Endodermal cell (in vitro differentiated cells): ENCODE data around the gene DEK. TPM values are rescaled to one million over a fixed set of nuclear protein-coding genes. Genes with fewer than 3 reads are reported as not detected.

Experiments
- DNase-seq: peaks from one replicate; pipeline ENCODE4 v3.0.0-alpha.2; 2017
- H3K27ac ChIP-seq: 2 replicates; pipeline ENCODE4 v1.5.1; 2013; ENCODE audit warnings: mild to moderate bottlenecking, low read depth, low read length, moderate library complexity
- H3K27me3 ChIP-seq: 2 replicates; pipeline ENCODE4 v1.6.1; 2013; ENCODE audit warnings: mild to moderate bottlenecking, low read length, moderate library complexity; ENCODE audit not compliant: insufficient read depth, control insufficient read depth, poor library complexity, severe bottlenecking
- H3K36me3 ChIP-seq: 2 replicates; pipeline ENCODE4 v1.7.0; 2013; ENCODE audit warnings: mild to moderate bottlenecking, low read length, moderate library complexity; ENCODE audit not compliant: control insufficient read depth, insufficient read depth
- H3K4me1 ChIP-seq: one replicate; pipeline ENCODE4 v1.7.0; 2013; ENCODE audit warnings: low read length; ENCODE audit not compliant: control insufficient read depth, insufficient read depth
- H3K4me3 ChIP-seq: 2 replicates; pipeline ENCODE4 v1.5.1; 2013; ENCODE audit warnings: mild to moderate bottlenecking, low read length, moderate library complexity
- H3K9ac ChIP-seq: 2 replicates; pipeline ENCODE4 v1.6.1; 2013; ENCODE audit warnings: mild to moderate bottlenecking, low read length, moderate library complexity; ENCODE audit not compliant: poor library complexity, severe bottlenecking; ENCODE audit errors: extremely low read depth
- H3K9me3 ChIP-seq: 2 replicates; pipeline ENCODE4 v1.6.1; 2013; ENCODE audit warnings: mild to moderate bottlenecking, low read length, moderate library complexity; ENCODE audit not compliant: control insufficient read depth
- H3K27ac Mint-ChIP-seq: 2 replicates; pipeline ENCODE4 v1.8.0; 2020; ENCODE audit warnings: mixed read lengths
- H3K27me3 Mint-ChIP-seq: 2 replicates; pipeline ENCODE4 v1.8.0; 2021; ENCODE audit warnings: mild to moderate bottlenecking, mixed read lengths; ENCODE audit not compliant: insufficient read depth
- H3K36me3 Mint-ChIP-seq: 2 replicates; pipeline ENCODE4 v1.8.0; 2020; ENCODE audit warnings: low read depth, mixed read lengths
- H3K4me1 Mint-ChIP-seq: 2 replicates; pipeline ENCODE4 v1.8.0; 2020; ENCODE audit warnings: mixed read lengths
- H3K4me3 Mint-ChIP-seq: 2 replicates; pipeline ENCODE4 v1.8.0; 2020; ENCODE audit warnings: mild to moderate bottlenecking, moderate library complexity, mixed read lengths
- H3K9me3 Mint-ChIP-seq: 2 replicates; pipeline ENCODE4 v1.8.0; 2020; ENCODE audit warnings: mild to moderate bottlenecking, mixed read lengths
- CTCF ChIP-seq: fragments of 200-600 bp; sonication (generic); conservative IDR thresholded peaks from 2 replicates; pipeline ENCODE4 v1.5.0; 2021; ENCODE audit warnings: antibody characterized with exemption, mild to moderate bottlenecking
- WGBS, 2 experiments: methylation state at CpG; one replicate each; pipeline versions ENCODE4 v1.1.5 to v1.1.7; 2013; ENCODE audit warnings: missing lambda C conversion rate in 2 of 2, mixed read lengths in 1 of 2; ENCODE audit not compliant: insufficient coverage in 1 of 2, insufficient read length in 1 of 2; 5-methylcytosine and 5-hydroxymethylcytosine counted together
- total RNA-seq, 2 donors: library from RNA; stranded (reverse); fragmentation: NEBNext Ultra II Directional in 1 of 2; extraction: Animal tissue kit (Norgen Biotek cat#: 25700) in 1 of 2; gene quantifications; 2 replicates in 1 of 2; 3 replicates in 1 of 2; pipeline ENCODE4 v1.2.1, GENCODE V29; 2021

DEK gene
- total RNA-seq, 2 donors from 2014 or later, result 139 to 171 TPM

GRCh38 chr6:18243302-18243893, 20.9 kb downstream of the DEK start:
- 94 to 97% methylated on average over 2 of the region's 3 CpGs for WGBS, 2 experiments
- no peak for DNase-seq
- Mint-ChIP-seq H3K9me3 (no peaks in the 10 kb centered on the region), H3K27ac (no peak overlapping the region), H3K27me3 (no peaks in the 10 kb centered on the region), H3K4me3 (no peak overlapping the region), H3K36me3 (peaks cover 82% of the 10 kb centered on the region), H3K4me1 (no peaks in the 10 kb centered on the region)
- Histone ChIP-seq H3K27me3 (no peaks in the 10 kb centered on the region), H3K9me3 (no peaks in the 10 kb centered on the region), H3K4me1 (no peaks in the 10 kb centered on the region), H3K36me3 (peaks cover 94% of the 10 kb centered on the region), H3K27ac (no peak overlapping the region), H3K4me3 (no peak overlapping the region), H3K9ac (no peak overlapping the region)
- TF ChIP-seq CTCF, result no peak

- Histone ChIP-seq H3K4me1 (no peaks in the 10 kb centered on the region), H3K27me3 (no peaks in the 10 kb centered on the region), H3K4me3 (no peak overlapping the region), H3K27ac (no peak overlapping the region), H3K9me3 (no peaks in the 10 kb centered on the region), H3K9ac (no peak overlapping the region), H3K36me3 (peaks cover 94% of the 10 kb centered on the region)
- Mint-ChIP-seq H3K36me3 (peaks cover 82% of the 10 kb centered on the region), H3K4me1 (no peaks in the 10 kb centered on the region), H3K27me3 (no peaks in the 10 kb centered on the region), H3K27ac (no peak overlapping the region), H3K4me3 (no peak overlapping the region), H3K9me3 (no peaks in the 10 kb centered on the region)
- no peak for DNase-seq
- 81 to 88% methylated on average over 10 to 11 of the region's 11 CpGs for WGBS, 2 experiments
- no peak for TF ChIP-seq CTCF
Observed at GRCh38 chr6:18242062-18242851, 22.1 kb downstream of the DEK start.

- H3K9ac ChIP-seq, result no peak overlapping the region
- no peaks in the 10 kb centered on the region for H3K4me1 ChIP-seq
- Mint-ChIP-seq H3K4me1 (no peaks in the 10 kb centered on the region), H3K27me3 (no peaks in the 10 kb centered on the region), H3K9me3 (no peaks in the 10 kb centered on the region), H3K36me3 (peaks cover 82% of the 10 kb centered on the region), H3K4me3 (no peak overlapping the region), H3K27ac (peak overlapping the region; percentile 12)
- H3K36me3 ChIP-seq, result peaks cover 94% of the 10 kb centered on the region
- DNase-seq, result no peak
- H3K27ac ChIP-seq, result no peak overlapping the region
- H3K4me3 ChIP-seq, result no peak overlapping the region
- TF ChIP-seq CTCF, result no peak
- no peaks in the 10 kb centered on the region for H3K27me3 ChIP-seq
- H3K9me3 ChIP-seq, result no peaks in the 10 kb centered on the region
- WGBS, 2 experiments, result 100% methylated on average over 1 of the region's 1 CpG
Observed at GRCh38 chr6:18241208-18242038, 22.9 kb downstream of the DEK start.
